Neuron (in vitro differentiated cells): ENCODE data around the gene USP12.
"Not testable (repeated sequence)": the region's sequence is repeated elsewhere in the genome, so short reads cannot be mapped to it uniquely, and the experiment has no call there.

Experiments used
- H2AFZ ChIP-seq: one replicate; pipeline ENCODE4 v1.6.1; 2013; ENCODE audit warnings: low read depth, mild to moderate bottlenecking, inconsistent platforms, low read length, moderate library complexity
- H3K27me3 ChIP-seq: one replicate; pipeline ENCODE4 v1.6.1; 2013; ENCODE audit warnings: low read length; ENCODE audit not compliant: insufficient read depth
- H3K36me3 ChIP-seq: one replicate; pipeline ENCODE4 v1.6.1; 2013; ENCODE audit warnings: low read length; ENCODE audit not compliant: insufficient read depth
- H3K4me1 ChIP-seq: one replicate; pipeline ENCODE4 v1.6.1; 2013; ENCODE audit warnings: low read length; ENCODE audit not compliant: insufficient read depth
- H3K4me3 ChIP-seq: 2 replicates; pipeline ENCODE4 v1.5.1; 2013; ENCODE audit warnings: mild to moderate bottlenecking, low read length, moderate library complexity
- H3K9me3 ChIP-seq: one replicate; pipeline ENCODE4 v1.6.1; 2013; ENCODE audit warnings: low read length

The USP12 gene

GRCh38 chr13:27199211-27199610, 27.6 kb upstream of the USP12 start:
- no peak overlapping the region for H3K4me3 ChIP-seq
- H3K4me1 ChIP-seq = peaks cover 6% of the 10 kb centered on the region
- no peak overlapping the region for H2AFZ ChIP-seq
- no peaks in the 10 kb centered on the region for H3K9me3 ChIP-seq
- H3K36me3 ChIP-seq = no peaks in the 10 kb centered on the region
- H3K27me3 ChIP-seq = no peaks in the 10 kb centered on the region

GRCh38 chr13:27194895-27195764, 23.5 kb upstream of the USP12 start:
- Histone ChIP-seq H3K36me3 (no peaks in the 10 kb centered on the region), H3K9me3 (no peaks in the 10 kb centered on the region), H2AFZ (no peak overlapping the region), H3K27me3 (no peaks in the 10 kb centered on the region), H3K4me3 (no peak overlapping the region), H3K4me1 (peaks cover 6% of the 10 kb centered on the region)

GRCh38 chr13:27194209-27194608, 22.6 kb upstream of the USP12 start:
- Histone ChIP-seq H3K4me1 (peaks cover 6% of the 10 kb centered on the region), H3K9me3 (no peaks in the 10 kb centered on the region), H3K36me3 (no peaks in the 10 kb centered on the region), H2AFZ (no peak overlapping the region), H3K27me3 (no peaks in the 10 kb centered on the region), H3K4me3 (no peak overlapping the region)

- H3K9me3 ChIP-seq = no peaks in the 10 kb centered on the region
- peaks cover 6% of the 10 kb centered on the region for H3K4me1 ChIP-seq
- no peak overlapping the region for H2AFZ ChIP-seq
- H3K36me3 ChIP-seq = no peaks in the 10 kb centered on the region
- no peaks in the 10 kb centered on the region for H3K27me3 ChIP-seq
- no peak overlapping the region for H3K4me3 ChIP-seq
Observed at GRCh38 chr13:27193496-27193895, 21.9 kb upstream of the USP12 start.

GRCh38 chr13:27192973-27193372, 21.4 kb upstream of the USP12 start:
- Histone ChIP-seq H3K27me3 (no peaks in the 10 kb centered on the region), H3K4me1 (peaks cover 6% of the 10 kb centered on the region), H2AFZ (no peak overlapping the region), H3K9me3 (no peaks in the 10 kb centered on the region), H3K36me3 (no peaks in the 10 kb centered on the region), H3K4me3 (no peak overlapping the region)

- H3K4me3 ChIP-seq, H3K27me3 ChIP-seq, H3K36me3 ChIP-seq, H3K4me1 ChIP-seq, H2AFZ ChIP-seq, H3K9me3 ChIP-seq: not testable (repeated sequence)
Observed at GRCh38 chr13:27192367-27192766, 20.8 kb upstream of the USP12 start.

- H3K36me3 ChIP-seq = no peaks in the 10 kb centered on the region
- no peak overlapping the region for H2AFZ ChIP-seq
- no peaks in the 10 kb centered on the region for H3K27me3 ChIP-seq
- no peaks in the 10 kb centered on the region for H3K4me1 ChIP-seq
- no peaks in the 10 kb centered on the region for H3K9me3 ChIP-seq
- no peak overlapping the region for H3K4me3 ChIP-seq
Observed at GRCh38 chr13:27189192-27189591, 17.6 kb upstream of the USP12 start.

GRCh38 chr13:27188239-27188638, 16.6 kb upstream of the USP12 start:
- no peaks in the 10 kb centered on the region for H3K9me3 ChIP-seq
- no peak overlapping the region for H3K4me3 ChIP-seq
- H3K27me3 ChIP-seq = no peaks in the 10 kb centered on the region
- H3K36me3 ChIP-seq = no peaks in the 10 kb centered on the region
- H3K4me1 ChIP-seq = no peaks in the 10 kb centered on the region
- no peak overlapping the region for H2AFZ ChIP-seq

DNA sequence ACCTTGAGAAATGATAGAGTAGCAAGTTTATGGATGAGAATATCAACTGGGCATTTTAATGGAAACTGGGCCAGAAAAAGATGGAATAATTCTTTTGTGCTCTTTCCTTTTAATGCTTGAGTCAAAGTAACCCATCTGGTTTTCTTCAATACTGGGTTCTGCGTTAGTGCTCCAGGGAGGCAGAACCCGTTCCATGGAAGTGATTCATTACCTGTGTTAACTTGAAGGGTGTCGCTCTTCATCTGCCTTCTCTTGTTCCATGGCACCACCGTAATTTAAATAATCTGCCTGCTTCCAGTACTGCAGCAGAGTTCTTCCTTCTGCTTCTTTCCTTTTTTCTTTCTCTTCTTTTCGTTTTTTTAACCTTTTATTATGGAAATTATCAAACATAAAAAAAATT, 14.7 kb upstream of the USP12 start:
- H3K36me3 ChIP-seq = no peaks in the 10 kb centered on the region
- no peak overlapping the region for H3K4me3 ChIP-seq
- no peak overlapping the region for H2AFZ ChIP-seq
- H3K27me3 ChIP-seq = no peaks in the 10 kb centered on the region
- no peaks in the 10 kb centered on the region for H3K9me3 ChIP-seq
- peaks cover 3% of the 10 kb centered on the region for H3K4me1 ChIP-seq

DNA sequence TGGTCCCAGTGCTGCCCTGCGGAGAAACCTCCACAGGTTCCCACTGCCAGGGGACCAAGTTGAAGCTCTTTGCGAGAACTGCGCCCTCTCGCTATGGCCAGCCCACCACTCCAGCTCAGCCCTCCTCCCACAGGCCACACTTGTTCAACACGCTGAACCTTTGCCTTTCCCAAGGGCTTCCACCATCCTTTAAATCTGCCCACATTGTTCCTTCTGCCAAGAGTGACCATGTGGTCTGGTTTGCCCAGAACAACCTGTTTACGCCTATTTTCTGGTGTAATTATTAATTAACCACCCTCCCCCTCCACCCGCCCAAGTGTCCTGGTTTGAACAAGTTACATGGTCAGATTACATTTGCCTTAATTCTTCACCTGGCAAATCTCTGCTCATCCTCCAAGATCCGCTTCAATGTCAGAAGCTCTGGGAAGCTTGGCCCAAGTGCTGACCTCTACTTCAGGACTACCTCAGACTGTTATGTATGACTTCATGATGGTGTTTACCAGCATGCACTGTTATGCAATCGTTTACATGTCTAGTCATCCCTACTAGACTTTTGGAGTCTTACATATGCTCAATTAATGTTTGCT, 12.0 kb upstream of the USP12 start:
- Histone ChIP-seq H3K4me3 (no peak overlapping the region), H3K36me3 (no peaks in the 10 kb centered on the region), H3K27me3 (no peaks in the 10 kb centered on the region), H3K9me3 (no peaks in the 10 kb centered on the region), H3K4me1 (peaks cover 3% of the 10 kb centered on the region), H2AFZ (no peak overlapping the region)

- peaks cover 3% of the 10 kb centered on the region for H3K4me1 ChIP-seq
- no peaks in the 10 kb centered on the region for H3K36me3 ChIP-seq
- H2AFZ ChIP-seq = no peak overlapping the region
- H3K9me3 ChIP-seq = no peaks in the 10 kb centered on the region
- no peaks in the 10 kb centered on the region for H3K27me3 ChIP-seq
- H3K4me3 ChIP-seq = no peak overlapping the region
Observed at GRCh38 chr13:27182844-27183497, 11.4 kb upstream of the USP12 start.

- no peaks in the 10 kb centered on the region for H3K9me3 ChIP-seq
- no peaks in the 10 kb centered on the region for H3K27me3 ChIP-seq
- H2AFZ ChIP-seq = no peak overlapping the region
- peaks cover 3% of the 10 kb centered on the region for H3K4me1 ChIP-seq
- H3K36me3 ChIP-seq = no peaks in the 10 kb centered on the region
- no peak overlapping the region for H3K4me3 ChIP-seq
Observed at GRCh38 chr13:27182054-27182453, 10.4 kb upstream of the USP12 start.

DNA sequence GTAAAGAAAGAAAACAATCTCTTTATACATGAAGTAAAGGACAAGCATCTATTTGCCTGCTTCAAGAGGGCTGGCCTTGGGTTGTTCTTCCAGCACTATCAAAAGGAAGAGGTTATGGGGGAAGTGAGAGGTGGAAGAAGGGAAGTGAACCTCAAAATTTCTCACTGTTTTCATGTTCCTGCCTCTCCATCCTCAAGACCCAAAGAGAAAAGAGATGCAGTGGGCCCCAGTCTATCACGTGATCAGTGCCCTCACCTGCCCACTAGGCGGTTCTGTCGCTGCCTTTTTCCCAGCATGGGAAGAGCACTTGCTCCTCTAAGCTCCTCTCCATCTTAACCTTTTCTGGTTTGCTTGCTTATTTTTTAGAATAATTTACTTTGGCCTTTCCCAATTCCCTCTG, 6.2 kb upstream of the USP12 start:
- Histone ChIP-seq H2AFZ (no peak overlapping the region), H3K36me3 (no peaks in the 10 kb centered on the region), H3K4me1 (peaks cover 2% of the 10 kb centered on the region), H3K9me3 (no peaks in the 10 kb centered on the region), H3K4me3 (no peak overlapping the region), H3K27me3 (no peaks in the 10 kb centered on the region)
